IPS-11a (cell line): ENCODE measurements around the gene TSSC4.

Source experiments
- H3K4me3 ChIP-seq: one replicate; pipeline ENCODE4 v1.5.1; 2013; ENCODE audit warnings: low read depth, low read length, control low read depth

The TSSC4 gene

DNA sequence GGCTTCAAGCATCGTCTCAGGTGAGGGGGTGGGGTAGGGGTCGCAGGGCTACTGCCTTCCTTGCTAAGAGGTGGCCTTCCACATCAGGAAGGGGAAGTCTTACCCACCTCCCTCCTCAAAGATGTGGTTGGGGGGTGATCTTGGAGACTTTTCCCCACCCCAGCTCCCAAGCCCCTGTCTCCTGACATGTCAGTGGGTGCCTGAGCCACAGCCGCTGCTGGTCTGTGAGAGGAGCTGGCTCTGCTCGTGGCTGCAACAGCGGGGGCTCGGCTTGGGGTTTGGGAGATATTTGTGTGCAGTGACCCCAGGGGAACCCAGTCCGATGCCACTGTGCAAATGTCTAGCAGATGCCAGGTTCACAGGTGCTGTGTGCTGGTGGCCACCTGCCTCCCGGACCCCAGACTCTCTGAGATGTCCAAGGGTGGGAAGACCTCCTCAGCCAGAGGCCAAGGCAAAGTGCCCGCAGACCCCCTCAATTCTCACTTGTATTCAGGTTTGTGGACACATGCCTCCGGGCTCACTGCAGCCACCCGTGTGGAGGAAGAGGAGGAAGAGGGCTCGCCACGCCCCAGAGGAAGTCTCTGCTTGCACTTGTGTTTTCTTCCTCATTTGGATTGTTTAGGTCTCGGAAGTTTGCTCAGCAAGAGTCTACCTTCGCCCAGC, 46.2 kb downstream of the TSSC4 start:
- H3K4me3 ChIP-seq = no peak overlapping the region

DNA sequence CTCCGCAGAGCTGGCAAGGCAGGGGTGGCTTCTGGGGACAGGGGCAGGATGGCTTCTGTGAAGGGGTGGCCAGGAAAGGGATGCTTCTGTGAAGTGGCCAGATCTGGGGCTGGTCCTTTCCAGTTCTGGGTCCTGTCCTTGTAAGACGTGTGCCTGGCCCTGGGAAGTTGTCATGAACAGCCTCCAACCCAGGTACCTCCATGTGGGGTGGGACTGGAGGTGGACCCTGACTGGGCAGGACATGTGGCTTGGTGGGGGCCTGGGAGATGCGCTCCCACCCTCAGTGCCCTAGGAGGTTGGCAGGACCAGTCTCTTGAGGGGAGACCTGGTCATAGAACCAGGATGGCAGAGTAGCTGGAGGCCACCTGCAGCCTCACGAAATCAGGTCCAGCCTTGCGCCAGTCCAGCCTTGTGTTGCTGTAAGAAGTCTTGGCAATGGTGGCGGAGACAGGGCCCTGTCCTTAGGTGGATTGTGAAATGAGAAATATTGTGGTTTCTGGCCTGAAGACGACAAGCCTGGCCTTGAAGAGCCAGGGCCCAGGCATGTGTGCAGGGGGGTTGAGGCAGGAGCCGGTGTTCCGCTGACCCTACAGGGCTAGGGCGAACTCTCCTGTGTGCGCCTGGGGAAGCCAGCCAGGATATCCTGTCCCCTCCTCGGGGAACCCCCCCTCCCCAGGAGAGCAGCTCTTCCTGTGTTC, 46.9 kb downstream of the TSSC4 start:
- no peak overlapping the region for H3K4me3 ChIP-seq

DNA sequence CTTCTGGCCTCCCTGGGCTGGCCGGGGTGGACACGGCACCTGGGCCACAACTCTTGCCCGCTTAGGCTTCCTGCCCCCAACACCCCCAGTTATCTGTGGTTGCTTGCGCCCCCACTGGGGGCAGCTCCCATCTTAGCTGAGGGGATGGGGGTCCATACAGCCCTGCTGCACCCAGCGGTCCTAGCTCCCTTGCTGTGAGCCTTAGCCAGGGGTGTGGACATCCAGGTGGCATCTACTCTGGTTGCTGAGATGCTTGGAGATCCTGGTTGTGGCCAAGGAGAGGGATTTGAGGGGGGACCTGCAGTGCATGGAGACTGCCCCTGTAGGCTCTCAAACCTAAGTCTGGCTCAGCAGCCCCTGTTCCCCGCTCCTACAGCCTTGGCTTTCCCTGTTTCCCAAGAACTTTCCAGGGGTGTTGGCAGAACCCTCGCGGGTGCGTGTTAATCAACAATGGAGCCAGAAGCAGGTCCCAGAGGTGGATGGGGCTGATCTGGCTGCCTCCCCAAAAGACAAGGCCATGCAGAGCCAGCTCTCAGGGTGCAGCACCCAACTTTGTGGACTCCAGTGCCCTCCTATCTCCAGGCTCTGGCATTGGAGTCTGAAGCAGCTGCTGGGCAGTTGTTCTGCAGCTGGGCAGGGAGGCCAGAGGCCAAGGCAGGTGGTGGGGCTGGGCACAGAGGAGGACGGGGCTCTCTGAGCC, 47.6 kb downstream of the TSSC4 start:
- no peak overlapping the region for H3K4me3 ChIP-seq

DNA sequence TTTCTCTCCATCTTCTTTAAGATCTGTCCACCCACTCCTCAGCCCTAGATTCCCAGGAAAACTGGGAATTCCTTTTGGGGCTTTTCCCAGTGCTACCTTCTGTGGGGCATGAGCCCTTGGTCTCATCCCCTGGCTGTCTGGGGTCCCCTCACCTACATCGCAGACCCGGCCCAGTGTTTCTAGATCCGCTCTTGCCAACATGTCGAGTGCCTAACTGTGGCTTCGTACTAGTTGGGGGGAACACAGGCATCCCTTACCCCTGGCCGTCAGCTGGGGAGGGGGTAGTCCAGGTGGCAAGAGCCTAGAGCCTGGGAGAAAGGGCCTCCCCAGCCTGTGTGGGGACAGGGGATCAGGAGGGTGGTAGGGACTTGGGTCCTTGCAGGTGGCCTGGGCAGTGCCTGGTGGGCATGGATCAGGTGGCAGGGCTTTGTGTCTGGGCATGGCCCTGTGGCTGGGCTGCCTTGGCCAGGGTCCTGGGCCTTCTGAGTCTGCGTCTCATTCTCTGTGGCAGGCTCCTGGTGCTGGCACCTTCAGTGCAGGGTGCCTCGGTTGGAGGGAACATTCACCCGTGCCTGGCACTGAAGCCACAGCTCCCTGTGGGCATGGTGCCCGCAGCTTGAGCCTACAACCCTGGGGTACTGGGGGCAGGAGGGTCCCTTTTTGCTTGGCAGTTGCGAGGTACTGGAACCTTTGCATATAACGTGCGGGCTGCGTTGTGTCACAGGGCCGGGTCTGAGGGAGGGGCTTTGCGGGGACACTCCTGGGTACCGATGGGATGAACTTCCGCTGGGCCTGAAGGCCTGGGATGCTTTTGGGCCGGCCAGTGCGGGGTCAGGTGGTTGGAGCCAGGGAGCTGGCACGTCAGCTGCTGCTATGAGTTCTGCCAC, 48.4 kb downstream of the TSSC4 start:
- no peak overlapping the region for H3K4me3 ChIP-seq

DNA sequence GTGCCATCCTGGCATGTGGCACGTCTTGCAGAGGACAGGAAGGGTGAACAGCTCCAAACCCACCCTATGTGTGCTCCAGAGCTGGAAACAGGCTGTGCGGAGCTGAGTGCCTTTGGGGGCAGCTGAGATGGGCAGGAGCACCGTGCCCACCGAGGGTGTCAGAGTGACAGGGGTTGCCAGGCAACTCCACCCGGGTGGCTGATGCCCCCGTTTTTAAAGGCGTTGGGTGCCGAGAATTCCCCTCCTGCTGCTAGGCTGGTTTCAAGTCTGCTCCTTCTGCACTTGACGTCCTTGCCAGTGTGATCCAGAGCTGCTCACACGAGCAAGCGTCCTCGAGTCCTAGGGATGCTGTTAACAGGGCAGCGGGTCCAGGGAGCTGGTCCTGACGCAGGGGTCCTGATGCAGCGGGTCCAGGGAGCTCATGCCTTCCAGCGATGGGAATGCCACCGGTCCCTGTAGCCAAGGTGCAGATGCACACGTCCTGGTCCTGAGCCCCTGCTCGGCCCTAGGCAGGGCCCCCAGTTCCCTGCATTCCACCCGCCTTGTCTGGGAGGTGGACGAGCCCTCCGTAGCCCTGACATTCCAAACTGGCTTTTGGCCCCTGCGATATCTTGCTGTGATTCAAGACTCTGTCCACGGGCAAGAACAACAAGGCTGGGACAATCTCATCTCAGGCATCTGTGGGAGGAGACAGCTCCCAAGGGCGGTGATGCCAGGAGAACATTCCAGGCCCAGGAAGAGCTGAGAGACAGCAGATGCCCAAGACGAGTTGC, 49.2 kb downstream of the TSSC4 start:
- H3K4me3 ChIP-seq = no peak overlapping the region

DNA sequence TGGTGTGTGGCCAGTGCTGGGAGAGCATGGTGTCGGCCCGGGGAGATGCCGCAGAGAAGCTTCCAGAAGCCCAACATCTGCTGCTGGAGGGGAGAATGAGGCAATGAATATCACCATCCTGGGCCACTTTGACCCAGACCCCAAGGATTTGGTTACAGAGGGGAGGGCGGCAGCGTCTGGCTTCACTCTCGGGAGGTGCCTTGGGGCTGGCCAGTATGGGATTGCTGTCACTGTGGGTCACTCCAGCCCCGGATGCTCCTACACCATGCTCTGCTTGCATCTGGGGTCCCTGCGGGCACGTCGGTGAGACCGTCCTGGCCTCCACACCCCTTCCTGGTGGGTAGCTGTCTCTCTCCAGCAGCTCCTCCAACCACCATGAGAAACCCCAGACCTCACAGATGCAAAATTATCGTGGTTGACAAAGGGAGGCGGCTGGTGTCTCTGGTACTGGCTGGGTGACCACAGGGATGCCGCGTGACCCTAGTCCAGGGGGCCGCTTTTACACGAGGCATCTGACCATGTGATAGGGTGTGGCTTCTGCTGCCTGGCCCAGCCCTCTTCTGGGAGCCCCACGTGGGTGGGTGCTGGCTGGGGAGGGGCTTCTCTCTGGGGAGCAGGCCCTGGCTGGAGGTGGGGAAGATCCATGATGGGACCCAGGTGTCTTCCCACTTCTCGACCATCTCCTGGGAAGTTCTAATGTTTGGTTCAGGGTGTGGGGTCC, 49.9 kb downstream of the TSSC4 start:
- no peak overlapping the region for H3K4me3 ChIP-seq

DNA sequence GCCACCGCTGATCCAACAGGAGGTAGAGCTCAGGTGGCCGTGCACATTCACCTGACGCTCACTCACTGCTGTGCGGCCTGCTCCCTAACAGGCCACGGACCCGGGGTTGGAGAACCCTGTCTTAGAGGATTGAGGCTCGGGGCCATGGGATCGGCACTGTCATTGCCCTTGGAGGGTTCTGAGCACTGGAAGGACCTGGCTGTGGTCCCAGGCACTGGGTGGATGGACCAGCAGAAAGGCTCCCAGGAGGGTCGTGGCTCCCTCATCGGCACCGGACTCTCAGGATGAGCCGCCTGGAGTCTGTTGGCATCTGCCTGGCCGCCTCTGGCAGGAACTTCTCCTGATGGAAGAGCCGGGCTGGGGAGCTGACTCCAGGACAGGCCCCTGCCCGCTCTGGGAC, 50.8 kb downstream of the TSSC4 start:
- H3K4me3 ChIP-seq = no peak overlapping the region

DNA sequence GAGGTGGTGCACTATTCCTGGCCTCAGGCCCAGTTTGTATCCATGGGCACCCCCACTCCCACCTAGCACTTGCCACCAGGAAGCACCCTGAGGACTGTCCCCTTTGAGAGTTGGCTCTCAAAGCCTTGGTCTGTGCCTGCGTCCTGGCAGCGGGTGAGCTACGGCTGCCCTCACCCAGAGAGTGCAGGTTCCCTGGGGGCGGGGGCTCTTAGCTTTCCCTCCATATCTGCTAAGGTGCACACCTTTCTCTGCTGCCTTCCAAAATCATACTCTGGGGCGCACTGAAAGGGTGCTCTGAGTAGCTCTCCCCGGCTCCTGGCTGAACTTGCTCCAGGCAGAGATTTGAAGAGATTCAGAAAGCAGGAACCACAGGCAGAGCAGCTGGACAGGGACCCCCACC, 51.4 kb downstream of the TSSC4 start:
- H3K4me3 ChIP-seq = no peak overlapping the region

DNA sequence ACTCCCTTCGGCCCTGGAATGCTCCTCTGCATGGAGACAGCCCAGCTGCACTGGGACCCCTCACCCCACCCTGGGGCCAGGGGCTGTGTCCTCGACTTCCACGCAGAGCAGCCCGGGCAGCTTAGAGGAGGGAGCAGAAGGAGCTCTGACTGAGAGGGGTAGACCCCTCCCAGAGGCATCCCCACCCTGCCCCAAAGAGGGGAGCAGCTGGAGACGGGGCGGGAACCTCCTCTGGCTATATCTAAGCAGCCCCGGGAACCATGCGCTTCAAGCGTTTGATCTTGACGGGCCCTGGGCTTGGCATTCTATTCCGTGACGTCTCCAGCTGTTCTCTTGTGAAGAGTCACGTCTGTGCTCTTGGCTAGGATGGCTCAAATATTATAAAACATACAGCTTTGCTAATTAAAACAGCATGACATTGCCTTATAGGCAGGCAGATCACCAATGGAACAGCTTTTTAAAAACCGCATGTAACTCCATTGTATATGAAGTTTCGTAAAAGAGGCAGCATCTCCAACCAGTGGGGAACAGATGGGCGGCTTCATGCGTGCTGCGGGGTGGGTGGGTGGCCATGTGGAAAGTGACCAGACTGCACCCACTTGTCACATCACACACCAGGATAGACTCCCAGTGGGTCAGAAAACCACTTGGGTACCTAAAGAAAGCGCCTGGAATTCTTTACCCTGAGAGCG, 51.9 kb downstream of the TSSC4 start:
- H3K4me3 ChIP-seq = no peak overlapping the region

DNA sequence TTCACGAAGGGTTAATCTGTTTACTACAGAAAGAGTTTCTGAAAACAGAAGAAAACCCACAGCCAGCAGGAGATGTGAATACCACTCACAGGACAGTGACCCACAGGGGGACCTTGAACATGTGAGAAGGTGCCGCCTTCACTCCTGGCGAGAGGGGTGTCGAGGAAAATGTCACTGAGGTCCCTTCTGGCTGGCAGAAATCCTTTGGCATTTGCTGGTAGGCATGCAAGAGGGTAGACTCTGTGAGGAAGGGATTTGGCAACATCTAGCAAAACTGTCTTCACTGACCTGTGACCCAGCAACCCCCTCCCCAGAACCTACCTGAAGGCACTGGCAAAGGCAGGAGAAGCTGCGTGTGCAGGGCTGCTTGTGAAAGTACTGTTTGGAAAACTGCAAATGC, 52.9 kb downstream of the TSSC4 start:
- H3K4me3 ChIP-seq = no peak overlapping the region
